GM12872 (cell line): ENCODE data around the gene BMPR1B.
A peak's percentile ranks its signal among the peaks of the same experiment; 100 is the strongest.

ENCODE experiments used
- CTCF ChIP-seq: IDR thresholded peaks from 3 replicates; pipeline ENCODE4 v1.5.1; 2011; ENCODE audit warnings: low read depth, mild to moderate bottlenecking, low read length, moderate library complexity; ENCODE audit not compliant: insufficient read depth

The BMPR1B gene

GRCh38 chr4:95158045-95158444 lies 400.3 kb downstream of the BMPR1B start:
- no peak for TF ChIP-seq CTCF

- TF ChIP-seq CTCF = no peak
These were observed 400.9 kb downstream of the BMPR1B start for GRCh38 chr4:95158626-95159025.

GRCh38 chr4:95159384-95159783 lies 401.6 kb downstream of the BMPR1B start:
- no peak for TF ChIP-seq CTCF

- TF ChIP-seq CTCF = no peak
These were observed 404.2 kb downstream of the BMPR1B start for GRCh38 chr4:95161781-95162469.

GRCh38 chr4:95162867-95163266 lies 405.1 kb downstream of the BMPR1B start:
- TF ChIP-seq CTCF = no peak

- peak; percentile 51; the same call in 1 of the 3 replicates for TF ChIP-seq CTCF
These were observed 408.3 kb downstream of the BMPR1B start for GRCh38 chr4:95165926-95166524.

GRCh38 chr4:95167805-95168204 lies 410.1 kb downstream of the BMPR1B start:
- TF ChIP-seq CTCF = no peak
